ENCODE data around the gene BPIFB3. TPM values are rescaled to one million over a fixed set of nuclear protein-coding genes. Genes with fewer than 3 reads are reported as not detected.

The BPIFB3 gene
- total RNA-seq, 1 donor from 2014 or later, result not detected

- no peak for DNase-seq
Observed at GRCh38 chr20:33015700-33016580, 37.8 kb upstream of the BPIFB3 start.

- no peak for DNase-seq
Observed at GRCh38 chr20:33016581-33017109, 37.1 kb upstream of the BPIFB3 start.

DNA sequence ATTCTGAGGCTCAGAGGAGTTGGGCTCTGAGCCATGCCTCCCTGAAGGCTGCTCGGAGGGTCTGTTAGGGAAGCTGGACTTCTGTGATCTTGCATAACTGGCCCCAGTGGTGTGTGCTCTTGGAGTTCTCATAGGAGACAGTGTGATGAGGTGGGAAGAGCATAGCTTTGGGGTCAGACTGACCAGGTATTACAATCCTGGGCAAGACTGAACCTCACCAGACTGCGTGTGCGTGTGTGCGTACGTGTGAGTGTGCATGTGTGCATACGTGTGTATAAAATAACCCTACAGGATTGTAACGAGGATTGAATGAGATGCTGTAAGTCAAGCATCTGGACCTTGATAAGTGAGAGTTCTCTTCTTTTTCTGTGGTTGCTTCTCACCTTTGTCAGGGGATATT is 36.2 kb upstream of the BPIFB3 start:
- no peak for DNase-seq

DNA sequence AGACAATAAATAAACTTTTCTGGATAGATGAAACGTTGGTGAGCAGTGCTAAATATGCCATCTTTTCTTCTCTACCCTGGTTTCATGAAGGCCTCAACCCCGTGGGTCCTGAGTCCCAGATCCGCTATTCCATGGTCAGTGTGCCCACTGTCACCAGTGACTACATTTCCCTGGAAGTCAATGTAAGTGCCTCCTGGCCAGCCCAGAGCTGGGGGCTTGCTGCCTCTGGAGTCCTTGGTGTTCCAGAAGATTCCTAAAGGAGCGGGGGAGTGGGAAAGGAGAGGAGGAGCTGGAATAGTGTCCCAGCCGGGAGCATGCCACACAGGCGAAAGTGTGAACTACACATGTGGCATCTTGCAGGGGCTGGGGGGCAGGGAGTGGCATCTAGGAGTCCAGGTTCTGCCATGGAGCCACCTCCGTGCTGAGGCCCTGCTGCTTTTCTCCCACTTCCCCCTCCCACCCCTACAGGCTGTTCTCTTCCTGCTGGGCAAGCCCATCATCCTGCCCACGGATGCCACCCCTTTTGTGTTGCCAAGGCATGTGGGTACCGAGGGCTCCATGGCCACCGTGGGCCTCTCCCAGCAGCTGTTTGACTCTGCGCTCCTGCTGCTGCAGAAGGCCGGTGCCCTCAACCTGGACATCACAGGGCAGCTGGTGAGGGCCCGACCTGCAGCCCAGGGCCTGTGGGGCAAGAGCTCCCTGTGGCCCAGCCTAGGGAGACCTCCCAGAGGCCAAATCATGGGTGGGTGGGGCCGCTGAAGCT is 35.4 kb upstream of the BPIFB3 start:
- DNase-seq, result no peak

- DNase-seq, result no peak
Observed at GRCh38 chr20:33019465-33020277, 34.0 kb upstream of the BPIFB3 start.

GRCh38 chr20:33020278-33021161 is 33.2 kb upstream of the BPIFB3 start:
- no peak for DNase-seq

- no peak for DNase-seq
Observed at GRCh38 chr20:33021879-33022278, 31.8 kb upstream of the BPIFB3 start.

DNA sequence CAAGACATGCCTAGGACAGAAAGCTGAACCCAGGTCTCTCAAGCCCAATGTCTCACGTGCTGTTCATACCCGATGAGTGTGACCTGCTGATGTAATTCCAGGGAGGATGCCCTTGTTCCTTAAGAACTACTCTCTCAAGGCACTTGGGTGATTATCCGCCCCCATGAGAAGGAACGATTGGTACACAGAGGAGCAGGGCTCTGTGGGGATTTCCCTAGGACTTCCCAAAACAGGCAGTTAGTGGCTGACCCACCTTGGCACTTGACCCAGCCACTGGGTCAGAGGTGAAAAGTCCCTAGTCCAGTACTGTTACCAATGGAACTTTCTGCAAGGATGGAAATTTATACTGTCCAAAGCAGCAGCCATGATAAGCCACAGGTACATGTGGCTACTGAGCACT is 31.4 kb upstream of the BPIFB3 start:
- DNase-seq, result no peak

GRCh38 chr20:33022694-33023438 is 30.8 kb upstream of the BPIFB3 start:
- no peak for DNase-seq

- DNase-seq, result no peak
Observed at GRCh38 chr20:33023439-33024242, 30.1 kb upstream of the BPIFB3 start.

DNA sequence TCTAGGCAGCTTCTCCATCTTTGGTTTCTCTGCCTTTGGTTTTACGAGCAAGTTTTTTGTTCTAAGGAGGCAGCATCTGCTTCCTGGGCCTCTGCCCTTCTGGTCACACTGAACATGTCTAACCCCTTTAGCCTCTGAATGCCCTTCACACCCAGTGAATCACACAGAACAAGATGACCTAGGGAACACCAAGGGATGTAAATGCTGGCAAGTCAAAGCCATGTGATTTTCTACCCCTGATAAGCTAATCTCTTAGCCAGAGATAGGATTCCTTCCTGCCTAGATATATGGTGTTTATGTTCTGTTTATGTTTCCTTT is 29.5 kb upstream of the BPIFB3 start:
- no peak for DNase-seq

DNA sequence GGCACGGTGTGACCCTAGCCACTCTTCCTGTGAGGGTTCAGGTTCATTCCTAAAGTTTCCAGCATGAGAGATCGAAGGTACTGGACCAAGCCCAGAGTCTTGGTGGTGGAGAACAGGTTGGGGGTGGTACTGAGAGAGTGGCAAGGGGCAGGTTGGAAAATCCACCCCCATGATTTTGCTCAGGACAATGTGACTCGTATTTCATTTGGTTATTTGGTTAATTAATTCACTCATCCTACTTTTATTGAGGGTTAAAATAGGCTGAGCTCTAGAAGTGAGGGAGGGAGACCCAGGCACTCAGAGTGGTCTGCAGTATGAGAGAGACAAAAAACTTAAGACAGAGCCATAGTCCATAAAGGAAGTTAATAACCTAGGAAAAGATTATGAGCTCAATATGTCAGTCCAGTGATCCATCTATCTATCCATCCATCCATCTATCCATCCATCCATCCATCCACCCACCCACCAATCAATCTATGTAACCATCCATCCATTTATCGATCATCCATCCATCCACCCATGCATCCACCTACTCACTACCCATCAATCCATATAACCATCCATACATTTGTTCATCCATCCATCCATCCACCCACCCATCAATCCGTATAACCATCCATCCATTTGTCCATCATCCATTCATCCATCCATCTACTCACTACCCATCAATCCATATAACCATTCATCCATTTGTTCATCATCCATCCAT is 28.9 kb upstream of the BPIFB3 start:
- no peak for DNase-seq

GRCh38 chr20:33025318-33025876 is 28.3 kb upstream of the BPIFB3 start:
- DNase-seq, result no peak

DNA sequence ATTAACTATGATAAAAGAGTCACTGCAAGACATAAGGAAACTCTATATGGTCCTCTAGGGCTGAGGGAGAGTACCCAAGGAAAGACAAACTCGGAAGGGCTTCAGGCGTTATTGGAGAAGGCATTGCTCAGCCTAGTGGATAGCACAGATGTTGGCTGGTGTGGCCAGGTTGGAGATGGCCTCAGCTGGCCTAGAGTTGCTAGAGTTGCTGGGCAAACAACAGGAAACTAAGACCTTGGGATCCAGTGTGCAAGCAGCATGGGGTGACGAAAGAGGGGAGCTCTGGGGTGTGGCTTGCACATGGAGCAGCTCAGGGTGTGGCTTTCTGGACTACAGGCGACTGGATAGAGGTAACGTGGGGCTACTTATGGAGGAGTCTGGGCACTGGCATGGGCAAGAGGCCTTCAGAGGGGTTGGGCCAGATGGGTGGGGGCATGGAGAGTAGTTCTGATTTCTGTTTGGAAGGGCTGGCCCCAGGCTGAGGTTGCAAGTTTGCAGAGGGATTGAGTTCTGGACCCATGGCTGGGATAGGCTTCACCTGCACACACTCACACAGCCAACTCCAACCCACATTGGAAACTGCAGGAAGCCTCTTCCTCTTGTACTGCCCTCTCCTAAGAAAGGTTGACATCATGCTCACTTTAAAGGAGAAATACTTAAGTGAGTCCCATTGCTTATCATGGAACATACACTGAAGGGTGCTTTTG is 27.5 kb upstream of the BPIFB3 start:
- DNase-seq, result no peak

DNA sequence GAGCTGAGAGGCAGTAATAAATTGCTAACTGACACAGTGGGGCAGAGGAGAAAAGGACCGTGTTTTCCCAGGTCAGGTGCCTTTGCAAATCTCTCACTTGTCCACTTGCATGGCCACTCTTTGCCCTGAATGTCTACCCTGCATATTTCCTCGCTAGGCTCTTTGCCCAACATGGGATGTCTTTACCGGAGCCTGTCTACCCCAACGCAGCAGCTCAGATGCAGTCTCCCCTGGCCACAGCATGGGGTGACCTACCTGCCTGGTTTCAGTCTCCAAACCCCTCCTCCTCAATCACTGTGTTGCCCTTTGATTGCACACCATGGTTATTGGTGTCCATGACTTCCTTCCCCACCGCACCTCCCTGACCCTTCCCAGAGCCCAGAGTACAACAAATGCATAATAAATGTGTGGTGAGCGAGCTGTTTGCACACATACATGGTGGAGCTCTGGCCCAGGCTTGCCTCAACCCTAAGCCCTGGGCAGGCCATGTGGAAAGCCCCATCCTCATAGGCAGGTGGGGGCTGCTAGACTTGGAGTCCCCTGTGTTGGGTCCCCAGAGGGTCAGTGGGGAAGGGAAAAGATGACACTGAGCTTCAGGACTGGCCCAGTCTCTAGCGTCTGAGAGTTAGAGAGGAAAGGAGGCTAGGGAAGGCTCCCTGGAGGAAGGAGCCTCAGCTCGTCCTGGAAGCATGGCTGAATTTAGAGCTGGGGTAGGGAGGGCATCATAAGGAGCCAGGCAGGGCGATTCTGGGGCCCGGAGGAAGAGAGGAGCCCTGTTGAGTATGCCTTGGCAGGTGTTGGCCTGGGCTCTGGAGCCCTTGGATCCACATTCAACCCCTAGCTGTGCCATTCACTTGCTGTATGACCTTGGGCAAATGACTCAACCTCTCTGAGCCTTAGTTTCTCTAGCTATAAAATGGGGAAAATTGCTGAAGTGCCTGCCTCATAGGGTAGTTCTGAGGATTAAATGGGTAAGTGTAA is 26.6 kb upstream of the BPIFB3 start:
- DNase-seq, result no peak

DNA sequence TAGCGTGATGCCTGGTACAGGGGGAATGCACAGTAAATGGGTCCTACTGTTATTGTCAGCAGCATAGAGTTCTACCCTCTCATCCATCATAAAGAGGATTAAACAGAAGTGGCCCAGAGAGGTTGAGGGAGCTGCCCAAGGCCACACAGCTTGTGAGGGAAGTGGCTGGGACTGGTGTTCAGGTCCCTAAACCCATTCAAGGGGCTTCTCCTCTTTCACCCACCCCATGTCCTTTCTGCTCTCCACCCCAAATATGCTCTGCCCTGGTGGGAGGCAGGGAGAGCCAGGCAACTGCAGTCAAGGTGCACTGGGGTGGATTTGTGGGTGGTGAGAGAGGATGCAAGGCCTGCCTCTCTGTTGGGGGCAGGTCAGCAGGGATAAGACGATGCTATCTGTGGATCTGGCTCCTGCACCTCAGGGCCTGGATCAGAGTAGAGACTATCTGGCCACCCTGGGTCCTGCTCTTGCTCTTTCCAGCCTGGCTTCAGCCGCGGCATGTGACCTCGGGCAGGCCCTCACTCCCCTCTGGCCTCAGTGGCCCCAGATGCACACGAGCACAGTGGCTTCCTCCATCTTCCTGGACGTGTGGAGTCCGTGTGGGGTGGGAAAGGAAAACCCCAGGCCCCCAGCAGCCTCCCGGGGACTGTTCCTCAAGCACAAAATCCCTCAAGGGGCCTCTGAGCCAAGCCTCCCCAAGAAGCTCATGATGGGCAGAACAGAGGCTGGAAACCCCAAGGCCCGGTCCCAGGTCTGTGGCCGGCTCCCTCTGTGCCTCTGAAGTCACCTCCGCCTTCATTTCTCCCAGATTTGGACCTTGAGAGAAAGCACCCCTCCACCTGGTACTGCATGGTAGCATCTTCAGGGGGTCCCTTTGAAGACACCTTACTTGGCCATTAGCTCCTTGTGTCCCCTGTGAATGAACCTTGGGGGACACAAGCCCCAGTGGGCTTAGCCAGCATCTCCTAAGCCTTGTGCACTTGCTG is 25.6 kb upstream of the BPIFB3 start:
- DNase-seq, result no peak

All from occipital lobe (tissue), 2 donors.